NB4 (cell line): ENCODE results near the gene CHCHD6.

ENCODE experiments used
- MAX ChIP-seq: IDR thresholded peaks from 2 replicates; pipeline ENCODE4 v1.6.1; 2011; ENCODE audit warnings: low read depth, low read length
- POLR2A ChIP-seq: IDR thresholded peaks from 2 replicates; pipeline ENCODE4 v1.6.1; 2011; ENCODE audit warnings: mild to moderate bottlenecking; ENCODE audit not compliant: insufficient read length; ENCODE audit errors: extremely low read depth
- TF ChIP-seq, protein P1 (sequence below): IDR thresholded peaks from one replicate; pipeline ENCODE4 v1.5.1; 2012; ENCODE audit warnings: low read depth, low read length

- TF ChIP-seq POLR2A: no peak
- TF ChIP-seq, protein P1, sequence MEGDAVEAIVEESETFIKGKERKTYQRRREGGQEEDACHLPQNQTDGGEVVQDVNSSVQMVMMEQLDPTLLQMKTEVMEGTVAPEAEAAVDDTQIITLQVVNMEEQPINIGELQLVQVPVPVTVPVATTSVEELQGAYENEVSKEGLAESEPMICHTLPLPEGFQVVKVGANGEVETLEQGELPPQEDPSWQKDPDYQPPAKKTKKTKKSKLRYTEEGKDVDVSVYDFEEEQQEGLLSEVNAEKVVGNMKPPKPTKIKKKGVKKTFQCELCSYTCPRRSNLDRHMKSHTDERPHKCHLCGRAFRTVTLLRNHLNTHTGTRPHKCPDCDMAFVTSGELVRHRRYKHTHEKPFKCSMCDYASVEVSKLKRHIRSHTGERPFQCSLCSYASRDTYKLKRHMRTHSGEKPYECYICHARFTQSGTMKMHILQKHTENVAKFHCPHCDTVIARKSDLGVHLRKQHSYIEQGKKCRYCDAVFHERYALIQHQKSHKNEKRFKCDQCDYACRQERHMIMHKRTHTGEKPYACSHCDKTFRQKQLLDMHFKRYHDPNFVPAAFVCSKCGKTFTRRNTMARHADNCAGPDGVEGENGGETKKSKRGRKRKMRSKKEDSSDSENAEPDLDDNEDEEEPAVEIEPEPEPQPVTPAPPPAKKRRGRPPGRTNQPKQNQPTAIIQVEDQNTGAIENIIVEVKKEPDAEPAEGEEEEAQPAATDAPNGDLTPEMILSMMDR: no peak
- no peak for TF ChIP-seq MAX
Observed at GRCh38 chr3:127004641-127005397, 300.8 kb downstream of the CHCHD6 start.
